HG03469 (cell line): ENCODE data around the gene OR2F1.
"Not testable (repeated sequence)": the region's sequence is repeated elsewhere in the genome, so short reads cannot be mapped to it uniquely, and the experiment has no call there.

Experiments
- ATAC-seq: cut with Tn5 transposase; IDR thresholded peaks from one replicate; pipeline ENCODE4 v1.9.1; 2021; ENCODE audit warnings: mild to moderate bottlenecking, moderate library complexity, moderate number of reproducible peaks; ENCODE audit not compliant: unreplicated experiment

Gene OR2F1

DNA sequence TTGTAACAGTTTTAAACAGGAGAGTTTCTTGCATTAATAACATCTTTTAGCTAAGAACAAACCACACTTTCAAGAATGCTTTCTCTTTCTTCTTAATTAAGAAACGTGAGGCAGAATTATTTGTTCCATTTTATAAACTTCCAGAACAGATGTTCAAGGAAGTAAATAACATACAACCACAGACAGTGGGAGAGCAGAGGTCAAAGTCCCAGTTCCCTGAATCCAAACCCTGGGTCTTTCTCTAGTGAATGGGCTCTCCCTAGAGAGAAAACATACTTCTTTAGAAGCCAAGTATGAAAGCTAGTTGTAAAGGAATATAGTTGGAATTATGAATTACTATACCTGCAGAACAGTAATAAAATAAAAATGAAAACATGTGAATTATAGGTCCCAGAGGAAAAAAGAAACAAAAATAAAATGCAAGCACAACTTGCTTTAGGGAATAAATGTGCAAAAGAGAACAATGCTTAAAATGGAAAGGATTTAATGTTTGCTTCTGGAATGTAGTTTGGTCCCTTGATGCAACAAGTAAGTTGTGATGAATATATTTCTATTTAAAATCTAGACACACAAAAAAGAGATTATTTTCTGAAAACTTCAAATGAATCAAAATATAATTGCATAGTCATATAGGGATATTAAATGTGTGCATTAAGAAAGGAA is 51.5 kb downstream of the OR2F1 start:
- no peak for ATAC-seq

DNA sequence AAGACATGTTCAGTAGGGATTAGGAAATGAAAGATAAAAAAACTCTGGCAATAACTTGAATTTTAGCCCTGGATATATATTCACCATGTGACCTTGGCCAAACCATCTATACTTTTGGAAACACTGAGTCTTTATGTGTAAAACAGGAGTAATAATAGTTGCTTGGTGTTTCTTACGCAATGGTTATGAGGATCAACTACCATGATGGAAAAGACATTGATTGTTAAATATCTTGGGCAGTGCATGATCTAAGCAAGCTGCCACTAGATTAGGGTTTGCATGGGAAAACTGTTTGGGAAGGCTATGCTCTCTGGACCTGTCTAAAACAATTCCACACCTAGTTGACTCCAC is 52.0 kb downstream of the OR2F1 start:
- ATAC-seq, result no peak

DNA sequence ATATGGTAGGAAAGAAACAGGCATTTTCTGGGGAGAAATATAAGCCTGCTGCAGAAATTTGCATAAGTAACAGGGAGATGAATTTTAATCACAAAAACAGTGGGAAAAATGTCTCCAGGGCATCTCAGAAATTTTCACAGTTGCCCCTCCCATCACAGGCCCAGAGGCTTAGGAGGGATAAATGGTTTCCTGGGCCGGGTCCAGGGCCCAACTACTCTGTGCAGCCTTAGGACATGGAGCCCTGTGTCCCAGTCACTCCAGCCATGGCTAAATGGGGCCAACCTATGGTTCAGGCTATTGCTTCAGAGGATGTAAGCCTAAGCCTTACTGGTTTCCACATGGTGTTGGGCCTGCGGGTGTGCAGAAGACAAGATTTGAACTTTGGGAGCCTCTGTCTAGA is 54.7 kb downstream of the OR2F1 start:
- ATAC-seq, result no peak

DNA sequence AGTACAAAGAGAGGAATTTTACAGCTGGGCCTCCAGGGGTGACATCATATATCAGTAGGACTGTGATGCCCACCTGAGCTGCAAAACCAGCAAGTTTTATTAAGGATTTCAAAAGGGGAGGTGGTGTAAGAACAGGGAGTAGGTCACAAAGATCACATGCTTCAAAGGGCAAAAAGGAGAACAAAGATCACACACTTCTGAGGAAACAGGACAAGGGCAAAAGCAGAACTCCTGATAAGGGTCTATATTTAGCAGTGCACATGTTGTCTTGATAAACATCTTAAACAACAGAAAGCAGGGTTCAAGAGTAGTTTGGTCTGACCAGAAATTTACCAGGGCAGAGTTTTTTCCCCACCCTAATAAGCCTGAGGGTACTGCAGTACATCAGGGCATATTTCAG is 55.4 kb downstream of the OR2F1 start:
- ATAC-seq, result not testable (repeated sequence)

DNA sequence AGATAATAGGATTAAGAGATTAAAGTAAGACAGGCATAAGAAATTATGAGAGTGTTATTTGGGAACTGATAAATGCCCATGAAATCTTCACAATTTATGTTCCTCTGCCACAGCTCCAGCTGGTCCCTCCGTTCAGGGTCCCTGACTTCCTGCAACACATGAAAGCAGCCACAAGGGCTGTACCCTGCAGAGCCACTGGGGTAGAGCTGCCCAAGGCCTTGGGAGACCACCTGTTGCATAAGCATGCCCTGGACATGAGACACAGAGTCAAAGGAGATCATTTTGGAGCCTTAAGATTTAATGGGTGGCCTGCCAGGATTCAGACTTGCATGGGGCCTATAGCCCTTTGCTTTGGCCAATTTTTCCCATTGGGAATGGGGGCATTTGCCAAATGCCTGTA is 56.2 kb downstream of the OR2F1 start:
- ATAC-seq, result not testable (repeated sequence)

DNA sequence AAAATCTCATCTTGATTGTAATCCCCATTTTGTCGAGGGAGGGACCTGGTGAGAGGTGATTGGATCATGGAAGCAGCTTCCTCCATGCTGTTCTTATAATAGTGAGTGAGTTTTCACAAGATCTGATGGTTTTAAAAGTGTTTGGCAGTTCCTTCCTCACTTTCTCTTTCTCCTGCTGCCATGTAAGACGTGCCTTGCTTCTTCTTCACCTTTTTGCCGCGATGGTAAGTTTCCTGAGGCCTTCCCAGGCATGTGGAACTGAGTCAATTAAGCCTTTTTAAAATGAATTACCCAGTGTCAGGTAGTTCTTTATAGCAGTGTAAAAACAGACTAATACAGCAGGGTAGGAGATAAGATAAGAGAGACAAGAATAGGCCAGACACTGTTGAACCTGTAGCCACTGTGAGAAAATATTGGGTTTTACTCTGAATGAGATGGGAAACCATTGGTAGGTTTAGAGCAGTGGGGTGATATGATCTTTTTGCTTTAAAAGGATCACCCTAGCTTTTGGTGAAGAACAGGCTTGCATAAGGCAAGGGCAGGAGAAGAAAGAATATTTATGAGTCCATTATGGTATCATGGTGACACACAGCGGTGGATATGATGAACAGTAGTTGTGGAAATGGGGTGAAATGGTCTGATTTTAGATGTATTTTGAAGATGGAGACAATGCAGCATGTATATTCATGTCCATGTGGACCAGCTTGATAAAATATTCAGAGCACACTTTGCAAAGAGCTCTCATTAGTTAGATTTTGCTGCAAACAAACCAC is 57.0 kb downstream of the OR2F1 start:
- ATAC-seq, result no peak
